K562 (cell line): ENCODE measurements around the gene FAM227A. TPM values are rescaled to one million over a fixed set of nuclear protein-coding genes. Genes with fewer than 3 reads are reported as not detected.
A peak's percentile ranks its signal among the peaks of the same experiment; 100 is the strongest.

ENCODE experiments used
- CBFB ChIP-seq: sonication (generic); formaldehyde crosslinking; IDR thresholded peaks from 2 replicates; pipeline ENCODE4 v1.4.0; 2020; ENCODE audit warnings: mild to moderate bottlenecking, missing genetic modification reagents
- CREM ChIP-seq: IDR thresholded peaks from 2 replicates; pipeline ENCODE4 v1.6.1; 2014; ENCODE audit warnings: antibody characterized with exemption, low read depth
- ETS2 ChIP-seq: IDR thresholded peaks from 2 replicates; pipeline ENCODE4 v1.6.1; 2016; ENCODE audit warnings: borderline replicate concordance, missing genetic modification characterization, mild to moderate bottlenecking, moderate library complexity, missing compliant biosample characterization; ENCODE audit not compliant: poor library complexity, severe bottlenecking
- GABPB1 ChIP-seq: sonication (generic); formaldehyde crosslinking; IDR thresholded peaks from 2 replicates; pipeline ENCODE4 v1.8.0; 2022; ENCODE audit warnings: mild to moderate bottlenecking, missing genetic modification reagents
- HMG20A ChIP-seq: fragments of 450-650 bp; formaldehyde crosslinking; conservative IDR thresholded peaks from 2 replicates; pipeline ENCODE4 v1.4.0; 2020; ENCODE audit warnings: mild to moderate bottlenecking, mixed read lengths
- ILK ChIP-seq: fragments of 450-650 bp; IDR thresholded peaks from 2 replicates; pipeline ENCODE4 v1.6.1; 2016; ENCODE audit warnings: missing genetic modification characterization, low read depth, mild to moderate bottlenecking, missing compliant biosample characterization, moderate library complexity, borderline replicate concordance
- JUN ChIP-seq, 2 experiments: sonication (generic) in 1 of 2; formaldehyde crosslinking in 1 of 2; IDR thresholded peaks; 2 replicates each; pipeline versions ENCODE4 v1.6.1 to v1.8.0; 2012 to 2022; ENCODE audit warnings: borderline replicate concordance in 2 of 2, mild to moderate bottlenecking in 2 of 2, improper control_type of control experiment in 1 of 2, low read depth in 1 of 2, low read length in 1 of 2, missing genetic modification reagents in 1 of 2
- MXI1 ChIP-seq: IDR thresholded peaks from 2 replicates; pipeline ENCODE4 v1.6.1; 2011; ENCODE audit warnings: low read depth, mild to moderate bottlenecking, improper control_type of control experiment, low read length
- MYC ChIP-seq, 2 experiments: fragments of 250-450 bp in 1 of 2; sonication (Bioruptor Pico) in 1 of 2; IDR thresholded peaks; 2 replicates each; pipeline versions ENCODE4 v1.5.1 to v1.6.1; 2012 to 2021; ENCODE audit warnings: low read depth in 2 of 2, borderline replicate concordance in 1 of 2, improper control_type of control experiment in 1 of 2, low read length in 1 of 2, mild to moderate bottlenecking in 1 of 2, moderate library complexity in 1 of 2
- NR4A1 ChIP-seq, 2 experiments: fragments of 250-450 bp in 1 of 2; fragments of 450-650 bp in 1 of 2; sonication (Bioruptor Pico) in 1 of 2; IDR thresholded peaks; 2 replicates each; pipeline versions ENCODE4 v1.4.0 to v1.6.1; 2016 to 2020; ENCODE audit warnings: mild to moderate bottlenecking in 2 of 2, missing compliant biosample characterization in 1 of 2, missing genetic modification characterization in 1 of 2, moderate library complexity in 1 of 2
- RBM15 ChIP-seq: fragments of 200-400 bp; formaldehyde crosslinking; IDR thresholded peaks from 2 replicates; pipeline ENCODE4 v1.6.1; 2018; ENCODE audit warnings: mild to moderate bottlenecking, low read length, moderate library complexity; ENCODE audit not compliant: insufficient read depth
- TCFL5 ChIP-seq: fragments of 250-450 bp; sonication (Bioruptor Pico); conservative IDR thresholded peaks from 2 replicates; pipeline ENCODE4 v1.6.1; 2021; ENCODE audit warnings: mild to moderate bottlenecking, moderate library complexity, matching md5 sums
- ZBTB49 ChIP-seq: sonication (generic); formaldehyde crosslinking; IDR thresholded peaks from 2 replicates; pipeline ENCODE4 v1.8.0; 2022; ENCODE audit warnings: missing genetic modification reagents, mild to moderate bottlenecking, borderline replicate concordance
- ZNF592 ChIP-seq: fragments of 450-650 bp; IDR thresholded peaks from 2 replicates; pipeline ENCODE4 v1.6.1; 2017; ENCODE audit warnings: antibody characterized with exemption, mild to moderate bottlenecking
- ZNF696 ChIP-seq: fragments of 250-450 bp; sonication (Bioruptor Pico); conservative IDR thresholded peaks from 2 replicates; pipeline ENCODE4 v1.4.0; 2020; ENCODE audit warnings: mild to moderate bottlenecking, moderate library complexity
- ZNF780A ChIP-seq: fragments of 250-450 bp; sonication (Bioruptor Pico); IDR thresholded peaks from 2 replicates; pipeline ENCODE4 v1.5.0; 2021; ENCODE audit warnings: mild to moderate bottlenecking
- polyA plus RNA-seq, 8 experiments: library from polyadenylated mRNA; depleted of rRNA in 4 of 8; stranded (reverse) in 5 of 8; unstranded in 3 of 8; fragments of >200 nt; fragmentation: Nextera tagmentation in 2 of 8; fragmentation: Illumina TruSeq in 1 of 8; extraction: Ambion mirVana in 2 of 8; extraction: Trizol in 1 of 8; gene quantifications; 2 replicates each; pipeline versions ENCODE4 v1.2.1 to v1.2.3, GENCODE V29; 2011 to 2014; ENCODE audit warnings: inconsistent platforms in 1 of 8, missing spikeins in 1 of 8
- total RNA-seq, 7 experiments: library from RNA; depleted of rRNA in 6 of 7; stranded (reverse); fragments of >200 nt in 6 of 7; fragmentation: Illumina TruSeq in 2 of 7; extraction: Trizol in 2 of 7; gene quantifications; 2 replicates each; pipeline versions ENCODE4 v1.2.1 to v1.2.3, GENCODE V29; 2011 to 2021; ENCODE audit warnings: low replicate concordance in 1 of 7
- TF ChIP-seq, protein P1 (sequence below): fragments of 250-450 bp; sonication (Bioruptor Pico); IDR thresholded peaks from 2 replicates; pipeline ENCODE4 v1.5.1; 2021; ENCODE audit warnings: mild to moderate bottlenecking

FAM227A gene
- total and polyA plus RNA-seq, 9 of the 15 experiments (the other 6 are each of a cell fraction or from before 2014, with no cell fraction given), result 0.10 to 2.2 (median 0.83) TPM

- TF ChIP-seq ZBTB49 (CRISPR knock-in tag), result no peak
- TF ChIP-seq RBM15, result no peak
- TF ChIP-seq TCFL5 (CRISPR knock-in tag), result no peak
- peak; percentile 38; the same call in 1 of the 2 replicates for TF ChIP-seq JUN (IDR thresholded peaks at IDR 0.05; ENCODE audit: borderline replicate concordance, low read depth, low read length)
- no peak for TF ChIP-seq JUN (CRISPR knock-in tag; IDR thresholded peaks at IDR 0.05; ENCODE audit: borderline replicate concordance)
- TF ChIP-seq CREM, result peak; percentile 76
- no peak for TF ChIP-seq ZNF780A (CRISPR knock-in tag)
- TF ChIP-seq MXI1, result 0 out of 2 replicates have a peak, but pooled peaks have one; percentile 30
- peak; percentile 34; the same call in 1 of the 2 replicates for TF ChIP-seq ZNF592
- no peak for TF ChIP-seq ZNF696 (CRISPR knock-in tag)
- TF ChIP-seq NR4A1 (CRISPR knock-in tag; IDR thresholded peaks at IDR 0.05), result no peak
- TF ChIP-seq NR4A1 (tag; IDR thresholded peaks at IDR 0.05), result 0 out of 2 replicates have a peak, but pooled peaks have one; percentile 15
- TF ChIP-seq GABPB1 (CRISPR knock-in tag), result peak; percentile 96
- TF ChIP-seq HMG20A (CRISPR knock-in tag), result no peak
- no peak for TF ChIP-seq ETS2 (tag)
- TF ChIP-seq, protein P1, sequence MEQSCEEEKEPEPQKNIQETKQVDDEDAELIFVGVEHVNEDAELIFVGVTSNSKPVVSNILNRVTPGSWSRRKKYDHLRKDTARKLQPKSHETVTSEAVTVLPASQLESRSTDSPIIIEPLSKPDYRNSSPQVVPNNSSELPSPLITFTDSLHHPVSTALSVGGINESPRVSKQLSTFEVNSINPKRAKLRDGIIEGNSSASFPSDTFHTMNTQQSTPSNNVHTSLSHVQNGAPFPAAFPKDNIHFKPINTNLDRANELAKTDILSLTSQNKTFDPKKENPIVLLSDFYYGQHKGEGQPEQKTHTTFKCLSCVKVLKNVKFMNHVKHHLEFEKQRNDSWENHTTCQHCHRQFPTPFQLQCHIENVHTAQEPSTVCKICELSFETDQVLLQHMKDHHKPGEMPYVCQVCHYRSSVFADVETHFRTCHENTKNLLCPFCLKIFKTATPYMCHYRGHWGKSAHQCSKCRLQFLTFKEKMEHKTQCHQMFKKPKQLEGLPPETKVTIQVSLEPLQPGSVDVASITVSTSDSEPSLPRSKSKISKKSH (CRISPR knock-in tag), result no peak
- peak; percentile 77 for TF ChIP-seq MYC (IDR thresholded peaks at IDR 0.05; ENCODE audit: low read depth, low read length)
- peak; percentile 83; the same call in 1 of the 2 replicates for TF ChIP-seq MYC (CRISPR knock-in tag; IDR thresholded peaks at IDR 0.05; ENCODE audit: borderline replicate concordance, low read depth)
- no peak for TF ChIP-seq ILK (tag)
- TF ChIP-seq CBFB (CRISPR knock-in tag), result no peak
These were observed 25.6 kb upstream of the FAM227A start, which contains the start of gene TOMM22 (continued) for GRCh38 chr22:38681582-38682335.
